OCI-LY7 (cell line): ENCODE measurements around the gene ZC3H12D. TPM values are rescaled to one million over a fixed set of nuclear protein-coding genes. Genes with fewer than 3 reads are reported as not detected.
"Not testable (repeated sequence)": the region's sequence is repeated elsewhere in the genome, so short reads cannot be mapped to it uniquely, and the experiment has no call there.

ENCODE experiments used
- BruUV-seq: library from RNA; stranded (reverse); fragments of 400-500 nt; replicated peaks from 2 replicates; lab custom pipeline; 2021; lab: Mats Ljungman, UMichigan
- CTCF ChIA-PET: fragments of 300-600 bp; sonication (Branson Sonifier 250); formaldehyde crosslinking; loops from one replicate; lab custom pipeline; 2022; ENCODE audit warnings: antibody characterized with exemption; ENCODE audit not compliant: unreplicated experiment; lab: Charles Lee
- POLR2A ChIA-PET: fragments of 300-600 bp; sonication (Branson Sonifier 250); formaldehyde crosslinking; loops from one replicate; lab custom pipeline; 2022; ENCODE audit warnings: antibody characterized with exemption; lab: Charles Lee
- DNase-seq: peaks from one replicate; pipeline ENCODE4 v3.0.0-alpha.2; 2015; ENCODE audit warnings: low spot score
- H2AFZ ChIP-seq: fragments of 200-600 bp; sonication (generic), shearing (Covaris generic); 2 replicates; pipeline ENCODE4 v1.6.1; 2014; ENCODE audit warnings: mild to moderate bottlenecking, antibody characterized with exemption, low read length, moderate library complexity
- H3K27ac ChIP-seq: fragments of 200-600 bp; sonication (generic); 2 replicates; pipeline ENCODE4 v1.5.1; 2014; ENCODE audit warnings: mixed run types, low read depth, mild to moderate bottlenecking, moderate library complexity, low read length, inconsistent platforms; ENCODE audit not compliant: poor library complexity, severe bottlenecking
- H3K36me3 ChIP-seq: fragments of 200-600 bp; sonication (generic); 2 replicates; pipeline ENCODE4 v1.6.1; 2014; ENCODE audit warnings: mild to moderate bottlenecking, antibody characterized with exemption, low read length, moderate library complexity, mixed read lengths; ENCODE audit not compliant: insufficient read depth
- H3K4me1 ChIP-seq: fragments of 200-600 bp; sonication (generic); 2 replicates; pipeline ENCODE4 v1.5.1; 2014; ENCODE audit warnings: mild to moderate bottlenecking, low read length; ENCODE audit not compliant: insufficient read depth, poor library complexity, severe bottlenecking
- H3K4me2 ChIP-seq: fragments of 200-600 bp; sonication (generic); 2 replicates; pipeline ENCODE4 v1.6.1; 2014; ENCODE audit warnings: mild to moderate bottlenecking, low read length
- H3K4me3 ChIP-seq: fragments of 200-600 bp; sonication (generic); 2 replicates; pipeline ENCODE4 v1.5.1; 2014; ENCODE audit warnings: mild to moderate bottlenecking, low read depth, low read length; ENCODE audit not compliant: poor library complexity, severe bottlenecking
- H3K79me2 ChIP-seq: fragments of 200-600 bp; sonication (generic); 2 replicates; pipeline ENCODE4 v1.6.1; 2016; ENCODE audit warnings: low read depth, mild to moderate bottlenecking, low read length, moderate library complexity, mixed read lengths; ENCODE audit not compliant: insufficient read depth
- H3K9me2 ChIP-seq: fragments of 200-600 bp; sonication (generic); 2 replicates; pipeline ENCODE4 v1.6.1; 2016; ENCODE audit warnings: mild to moderate bottlenecking, low read length, mixed read lengths; ENCODE audit not compliant: insufficient read depth
- H3K9me3 ChIP-seq: fragments of 200-600 bp; sonication (generic); 2 replicates; pipeline ENCODE4 v1.6.1; 2014; ENCODE audit warnings: mild to moderate bottlenecking, mixed run types, low read length, mixed read lengths
- H4K20me1 ChIP-seq: fragments of 200-600 bp; sonication (generic); 2 replicates; pipeline ENCODE4 v1.6.1; 2014; ENCODE audit warnings: mild to moderate bottlenecking, antibody characterized with exemption, low read length, moderate library complexity, mixed read lengths; ENCODE audit not compliant: insufficient read depth
- CTCF ChIP-seq: fragments of 200-600 bp; sonication (generic); conservative IDR thresholded peaks from 2 replicates; pipeline ENCODE4 v1.5.1; 2014; ENCODE audit warnings: mild to moderate bottlenecking, antibody characterized with exemption, low read length, moderate library complexity, mixed read lengths
- EZH2phosphoT487 ChIP-seq: fragments of 200-600 bp; sonication (generic); IDR thresholded peaks from 2 replicates; pipeline ENCODE4 v1.6.1; 2018; ENCODE audit warnings: low read depth, borderline replicate concordance, mild to moderate bottlenecking, mixed run types, antibody characterized with exemption, low read length, moderate library complexity, mixed read lengths
- intact Hi-C: fragments of 100-400 bp; cut with micrococcal nuclease; formaldehyde crosslinking; loops from one replicate; pipeline ENCODE4 v1.10.0; 2022; ENCODE audit not compliant: unreplicated experiment
- total RNA-seq, 2 experiments: library from RNA; depleted of rRNA in 1 of 2; stranded (reverse); fragments of >200 nt in 1 of 2; shearing (Covaris generic) in 1 of 2; gene quantifications; 2 replicates each; pipeline ENCODE4 v1.2.3, GENCODE V29; 2014 to 2022

The ZC3H12D gene
- total RNA-seq, 2 experiments from 2014 or later = 12.8 to 22.6 TPM

GRCh38 chr6:149446791-149447376 is 37.9 kb downstream of the ZC3H12D start:
- H3K27ac ChIP-seq = no peak overlapping the region
- no peak for DNase-seq
- no peaks in the 10 kb centered on the region for H4K20me1 ChIP-seq
- no peaks in the 10 kb centered on the region for H3K79me2 ChIP-seq
- POLR2A ChIA-PET = interaction anchor here (0.6 to 1.1 kb wide), 4 partner anchors 10 to 335 kb away, joined by 3 to 5 read pairs (median 4); no protein-coding TSS in a partner anchor
- no peaks in the 10 kb centered on the region for H3K9me2 ChIP-seq
- no peaks in the 10 kb centered on the region for H3K4me1 ChIP-seq
- H2AFZ ChIP-seq = no peak overlapping the region
- intact Hi-C loops = no loop called here
- no peak overlapping the region for H3K4me2 ChIP-seq
- H3K36me3 ChIP-seq = peaks cover 30% of the 10 kb centered on the region
- CTCF ChIA-PET = no interaction called here
- H3K9me3 ChIP-seq = no peaks in the 10 kb centered on the region
- TF ChIP-seq EZH2phosphoT487 (no peak), CTCF (no peak)
- no peak overlapping the region for H3K4me3 ChIP-seq
- no TSS peak for BruUV-seq

GRCh38 chr6:149445573-149445972 is 39.2 kb downstream of the ZC3H12D start:
- no peaks in the 10 kb centered on the region for H3K9me3 ChIP-seq
- DNase-seq = no peak
- no TSS peak for BruUV-seq
- H3K4me1 ChIP-seq = no peaks in the 10 kb centered on the region
- no peak for TF ChIP-seq EZH2phosphoT487
- no peak for TF ChIP-seq CTCF
- peaks cover 22% of the 10 kb centered on the region for H3K36me3 ChIP-seq
- intact Hi-C loops = no loop called here
- no peaks in the 10 kb centered on the region for H3K9me2 ChIP-seq
- H3K4me2 ChIP-seq = no peak overlapping the region
- H2AFZ ChIP-seq = no peak overlapping the region
- CTCF ChIA-PET = no interaction called here
- H4K20me1 ChIP-seq = no peaks in the 10 kb centered on the region
- no peak overlapping the region for H3K27ac ChIP-seq
- H3K79me2 ChIP-seq = no peaks in the 10 kb centered on the region
- POLR2A ChIA-PET = interaction anchor here (0.6 to 1.3 kb wide), 2 partner anchors 34 to 188 kb away, joined by 3 to 4 read pairs; no protein-coding TSS in a partner anchor
- H3K4me3 ChIP-seq = no peak overlapping the region

GRCh38 chr6:149445095-149445466 is 39.7 kb downstream of the ZC3H12D start:
- Histone ChIP-seq H3K4me3 (no peak overlapping the region), H2AFZ (no peak overlapping the region), H3K27ac (no peak overlapping the region), H3K9me3 (no peaks in the 10 kb centered on the region), H4K20me1 (no peaks in the 10 kb centered on the region), H3K36me3 (peaks cover 17% of the 10 kb centered on the region), H3K4me1 (no peaks in the 10 kb centered on the region), H3K9me2 (no peaks in the 10 kb centered on the region), H3K4me2 (no peak overlapping the region), H3K79me2 (no peaks in the 10 kb centered on the region)
- POLR2A ChIA-PET = interaction anchor here (0.6 to 1.3 kb wide), 2 partner anchors 35 to 188 kb away, joined by 3 to 4 read pairs; no protein-coding TSS in a partner anchor
- intact Hi-C loops = no loop called here
- CTCF ChIA-PET = no interaction called here
- TF ChIP-seq CTCF (no peak), EZH2phosphoT487 (no peak)
- no peak for DNase-seq
- no TSS peak for BruUV-seq

- H3K9me2 ChIP-seq, H3K4me1 ChIP-seq, H3K79me2 ChIP-seq, H3K9me3 ChIP-seq, H3K4me3 ChIP-seq, intact Hi-C loops, CTCF ChIA-PET, DNase-seq, H3K4me2 ChIP-seq, H4K20me1 ChIP-seq, H2AFZ ChIP-seq, BruUV-seq, H3K27ac ChIP-seq, POLR2A ChIA-PET: not testable (repeated sequence)
- H3K36me3 ChIP-seq = peaks cover 12% of the 10 kb centered on the region
These were observed 40.3 kb downstream of the ZC3H12D start for GRCh38 chr6:149444360-149445094.
